Activated T-cell treated with anti-CD3 and anti-CD28 coated beads for 1 hour (primary cell): ENCODE data around the gene MFAP3.
"Not testable (repeated sequence)": the region's sequence is repeated elsewhere in the genome, so short reads cannot be mapped to it uniquely, and the experiment has no call there.

ENCODE experiments used
- DNase-seq: peaks from one replicate; pipeline ENCODE4 v3.0.0-alpha.2; 2020; ENCODE audit warnings: low read depth

MFAP3 gene

DNA sequence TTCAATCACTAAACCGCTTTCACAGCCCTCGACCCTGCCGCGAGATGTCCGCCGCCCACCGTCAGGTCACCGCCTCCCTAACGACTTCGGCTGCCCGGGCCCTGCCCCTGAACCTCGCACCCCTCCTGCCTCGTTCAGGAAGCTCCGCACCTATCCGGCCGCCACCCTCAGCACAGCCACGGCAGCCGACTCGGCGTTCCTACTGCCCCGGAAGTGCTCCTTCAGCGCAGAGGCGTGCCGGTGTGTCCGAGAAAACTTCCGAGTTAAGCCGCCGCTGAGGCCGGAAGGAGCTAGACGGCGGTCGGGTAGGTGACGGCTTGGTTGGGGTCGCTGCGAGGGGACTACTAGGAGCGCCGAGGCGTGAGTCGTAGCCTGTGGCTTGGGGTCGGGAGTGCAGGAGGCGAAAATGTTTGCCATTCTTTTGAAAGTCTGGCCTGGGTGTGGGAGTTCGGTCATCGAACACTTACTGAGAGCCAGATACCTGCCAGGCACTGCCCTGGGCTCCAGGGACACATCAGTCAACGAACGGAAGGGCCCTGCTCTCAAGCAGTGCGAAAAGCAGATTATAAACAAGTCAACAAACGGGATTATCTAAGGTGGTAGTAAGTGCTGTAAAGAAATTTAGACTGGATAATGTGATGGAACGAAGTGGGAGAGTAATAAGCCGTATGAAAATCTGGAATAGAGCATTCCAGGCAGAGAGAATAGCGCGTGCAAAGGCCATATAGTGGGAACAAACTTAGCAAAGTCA lies at the start of gene MFAP3, which contains the start of gene FAM114A2:
TSS of gene MFAP3 (plus strand) at position 261 of the 751 bp plus-strand sequence. CDS start 10,756 bp downstream, outside the sequence.
TSS of gene FAM114A2 (minus strand) at position 204 of the 751 bp plus-strand sequence. CDS start 3,957 bp downstream, outside the sequence.
- peak; percentile 80 for DNase-seq

DNA sequence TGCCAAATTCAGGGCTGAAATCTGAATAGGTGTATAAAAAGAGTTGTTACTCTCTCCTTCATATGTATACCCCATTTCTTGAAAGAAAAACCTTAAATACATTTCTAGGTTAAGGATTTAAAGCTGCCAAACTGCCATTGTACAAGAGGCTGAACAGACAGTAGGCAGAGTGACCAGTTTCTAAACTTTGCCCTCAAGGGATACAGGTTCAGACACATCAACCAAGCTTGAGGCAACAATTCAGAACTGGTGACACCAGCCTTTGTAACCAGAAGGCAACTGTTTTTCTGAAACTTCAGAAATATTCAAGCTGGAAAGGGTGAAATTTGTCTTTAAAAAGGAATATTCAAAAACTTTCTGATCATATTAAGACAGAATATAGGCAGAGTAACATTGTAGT lies 47.6 kb upstream of the MFAP3 start:
- no peak for DNase-seq

DNA sequence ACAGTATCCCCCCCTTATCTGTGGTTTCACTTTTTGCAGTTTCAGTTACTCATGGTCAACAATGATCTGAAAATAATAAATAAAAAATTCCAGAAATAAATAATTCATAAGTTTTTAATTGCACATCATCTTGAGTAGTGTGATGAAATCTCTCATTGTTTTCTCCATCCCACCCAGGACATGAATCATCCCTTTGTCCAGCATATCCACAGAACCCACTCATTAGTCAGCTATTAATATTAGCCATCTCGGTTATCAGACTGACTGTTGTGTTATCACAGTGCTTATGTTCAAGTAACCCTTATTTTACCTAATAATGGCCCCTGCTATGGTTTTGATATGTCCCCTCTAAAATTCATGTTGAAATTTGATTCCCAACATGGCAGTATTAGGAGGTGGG lies 40.8 kb upstream of the MFAP3 start:
- no peak for DNase-seq

DNA sequence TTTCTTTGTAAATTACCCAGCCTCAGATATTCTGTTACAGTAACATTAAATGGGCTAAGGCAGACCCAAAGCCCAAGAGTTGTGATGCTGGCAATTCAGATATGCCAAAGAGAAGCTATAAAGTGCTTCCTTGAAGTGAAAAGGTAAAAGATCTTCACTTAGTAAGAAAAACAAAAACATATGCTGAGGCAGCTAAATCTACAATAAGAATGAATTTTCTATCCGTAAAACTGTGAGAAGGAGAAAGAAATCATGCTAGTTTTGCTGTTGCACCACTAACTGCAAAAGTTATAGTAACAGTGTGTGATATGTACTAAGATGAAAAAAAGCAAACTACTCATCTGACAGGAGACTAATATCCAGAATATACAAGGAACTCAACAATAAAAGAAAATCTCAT lies 40.0 kb upstream of the MFAP3 start:
- no peak for DNase-seq

DNA sequence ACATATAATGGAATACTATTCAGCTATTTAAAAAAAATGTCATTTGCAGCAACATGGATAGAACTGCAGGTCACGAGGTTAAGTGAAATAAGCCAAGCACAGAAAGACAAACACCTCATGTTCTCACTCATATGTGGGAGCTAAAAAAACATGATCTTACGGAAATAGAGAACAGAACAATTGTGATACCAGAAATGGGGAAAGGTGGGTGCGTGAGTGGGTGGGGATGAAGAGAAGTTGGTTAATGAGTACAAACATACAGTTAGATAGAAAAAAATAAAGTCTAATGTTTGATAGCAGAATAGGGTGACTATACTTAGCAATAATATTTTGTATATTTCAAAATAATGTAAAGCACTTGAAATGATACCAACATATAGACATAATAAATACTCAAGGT lies 38.8 kb upstream of the MFAP3 start:
- no peak for DNase-seq

DNA sequence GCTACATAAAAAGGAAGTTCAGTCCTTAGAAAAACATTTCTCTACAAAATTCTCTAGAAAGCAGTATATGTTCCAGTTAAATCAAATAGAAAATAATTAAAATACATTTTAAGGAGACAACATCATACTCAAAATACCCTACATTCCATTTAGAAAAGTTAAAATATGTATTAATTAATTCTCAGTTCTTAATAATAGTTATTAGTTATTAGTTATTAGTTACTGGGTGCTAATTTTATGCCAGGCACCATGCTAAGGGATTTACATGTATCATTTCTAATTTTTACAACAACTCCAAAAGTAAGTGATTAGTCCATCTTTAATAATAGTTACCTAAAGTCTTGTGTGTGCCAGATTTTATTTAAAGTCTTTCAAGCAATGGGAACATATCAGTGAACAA lies 38.1 kb upstream of the MFAP3 start:
- DNase-seq = no peak

DNA sequence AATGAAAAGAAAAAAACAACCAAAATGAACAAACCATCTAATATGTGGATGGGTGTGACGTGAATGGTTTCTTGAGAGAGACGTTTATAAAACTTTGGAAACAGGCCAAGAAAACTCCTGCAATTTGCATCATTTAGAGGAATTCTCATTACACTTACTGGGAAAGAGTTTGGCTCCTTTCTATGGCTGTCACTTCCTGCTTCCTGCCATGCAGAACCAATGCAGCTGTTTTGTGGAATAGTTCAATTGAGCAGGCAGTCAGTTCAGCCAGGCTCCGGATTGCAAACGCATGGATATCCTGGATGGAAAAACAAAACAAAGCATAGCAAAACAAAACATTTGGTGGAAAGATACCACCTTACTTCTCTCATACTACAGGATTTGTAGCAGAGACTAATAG lies 36.7 kb upstream of the MFAP3 start:
- no peak for DNase-seq

DNA sequence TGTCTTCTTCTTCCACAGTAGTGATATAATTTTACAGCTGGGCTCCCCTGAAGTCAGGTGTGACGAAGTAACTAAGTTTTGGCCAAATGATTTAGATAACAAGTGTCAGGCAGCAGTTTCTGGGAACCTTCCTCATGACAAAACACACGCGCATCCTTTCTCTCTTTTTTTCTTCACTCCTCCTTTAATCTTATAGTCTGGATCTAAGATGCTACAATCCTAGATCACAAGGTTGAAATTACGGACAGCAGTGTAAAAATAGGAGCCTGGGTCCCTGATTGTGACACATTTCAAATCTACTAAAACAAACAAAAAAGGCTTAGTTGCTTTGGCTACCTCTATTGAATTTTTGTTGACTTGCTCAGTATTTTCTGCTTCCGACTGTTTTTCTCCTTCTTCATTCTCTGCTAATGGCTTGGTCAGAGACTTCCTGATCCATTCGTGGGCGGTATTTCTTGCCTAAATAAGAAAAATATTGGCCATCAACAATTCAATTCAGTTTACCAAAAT lies 36.2 kb upstream of the MFAP3 start:
- no peak for DNase-seq

DNA sequence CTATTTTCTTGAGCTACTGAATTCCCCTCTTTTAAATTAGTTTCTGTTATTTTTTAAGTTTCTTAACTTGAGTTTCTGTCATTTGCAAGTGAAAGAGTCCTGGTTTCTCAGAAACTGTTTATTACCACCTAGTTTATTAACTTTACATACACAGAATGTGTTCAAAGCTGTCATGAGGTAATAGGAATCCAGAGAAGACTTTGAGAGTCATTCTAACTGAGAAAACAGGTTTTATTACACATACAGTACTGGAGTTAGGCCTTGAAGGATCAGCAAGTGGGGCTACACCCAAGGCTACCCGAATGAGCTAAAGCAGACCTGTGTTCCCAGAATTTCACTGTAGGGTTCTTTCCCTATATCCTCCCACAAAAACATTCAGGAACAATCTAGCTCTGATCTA lies 33.1 kb upstream of the MFAP3 start:
- DNase-seq = no peak

DNA sequence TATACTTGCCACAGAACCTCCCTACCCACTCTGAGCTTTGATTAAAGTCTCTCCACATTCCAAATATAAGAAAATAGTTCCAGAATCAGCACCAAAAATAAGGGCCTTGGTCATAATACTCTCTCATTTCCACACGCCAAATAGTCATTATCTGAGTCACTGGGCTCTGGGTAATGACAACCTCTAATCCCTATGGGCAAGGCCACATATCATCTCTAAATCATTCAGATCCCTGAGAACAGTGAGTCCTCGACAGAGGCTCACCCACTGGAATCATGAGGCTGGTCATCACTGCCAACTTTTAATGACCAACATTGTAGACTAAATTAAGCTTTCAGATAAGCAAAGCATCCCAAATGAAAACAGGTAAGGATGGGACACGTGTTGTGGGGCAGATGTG lies 28.1 kb upstream of the MFAP3 start:
- no peak for DNase-seq

DNA sequence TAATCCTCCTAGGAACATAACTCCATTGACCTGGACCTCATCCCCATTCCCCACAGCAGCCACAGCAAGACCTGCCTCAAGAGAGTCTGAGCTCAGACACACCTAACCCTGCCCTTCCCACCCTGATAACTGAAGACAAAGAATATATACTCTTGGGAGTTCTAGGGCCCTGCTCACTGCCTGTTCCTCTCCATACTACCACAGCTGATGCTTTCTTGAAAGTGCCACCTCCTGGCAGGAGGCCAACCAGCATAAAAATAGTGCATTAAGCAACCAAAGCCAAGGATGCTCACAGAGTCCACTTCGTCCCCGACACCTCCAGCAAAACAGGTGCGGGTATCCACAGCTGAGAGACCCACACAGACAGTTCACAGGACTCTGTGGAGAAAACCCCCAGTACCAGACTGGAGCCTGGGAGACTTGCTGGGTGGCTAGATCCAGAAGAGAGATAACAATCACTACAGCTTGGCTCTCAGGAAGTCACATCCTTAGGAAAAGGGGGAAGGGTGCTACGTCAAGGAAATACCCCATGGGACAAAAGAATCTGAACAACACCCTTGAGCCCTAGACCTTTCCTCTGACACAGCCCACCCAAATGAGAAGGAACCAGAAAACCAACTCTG lies 23.6 kb upstream of the MFAP3 start:
- DNase-seq = no peak

DNA sequence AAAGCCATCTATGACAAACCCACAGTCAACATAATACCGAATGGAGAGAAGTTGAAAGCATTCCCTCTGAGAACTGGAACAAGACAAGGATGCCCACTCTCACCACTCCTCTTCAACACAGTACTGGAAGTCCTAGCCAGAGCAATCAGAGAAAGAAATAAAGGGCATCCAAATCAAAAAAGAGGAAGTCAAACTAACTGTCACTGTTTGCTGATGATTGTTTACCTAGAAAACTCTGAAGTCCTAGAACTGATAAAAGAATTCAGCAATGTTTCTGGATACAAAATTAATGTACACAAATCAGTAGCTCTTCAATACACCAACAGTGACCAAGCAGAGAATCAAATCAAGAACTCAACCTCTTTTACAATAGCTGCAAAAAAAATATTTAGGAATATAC lies 19.8 kb upstream of the MFAP3 start:
- not testable (repeated sequence) for DNase-seq

DNA sequence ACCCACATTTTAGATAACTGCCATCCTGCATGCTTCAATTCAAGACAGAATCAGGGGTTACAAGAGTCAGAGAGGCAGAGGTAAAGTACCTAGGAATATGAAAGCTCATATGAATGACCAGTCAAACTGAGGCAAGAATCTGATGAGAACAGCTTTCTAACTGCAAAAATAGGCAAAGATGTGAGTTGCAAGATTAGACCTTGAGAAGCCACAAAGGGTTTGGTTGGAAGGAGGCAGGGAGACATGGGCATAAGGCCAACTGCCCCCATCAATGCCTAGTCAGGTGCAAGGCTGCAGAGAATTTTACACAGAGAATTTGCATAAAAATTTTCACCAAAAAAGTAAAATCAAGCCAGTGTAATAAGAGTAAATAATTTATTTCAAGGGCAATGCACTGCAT lies 12.8 kb upstream of the MFAP3 start:
- no peak for DNase-seq

DNA sequence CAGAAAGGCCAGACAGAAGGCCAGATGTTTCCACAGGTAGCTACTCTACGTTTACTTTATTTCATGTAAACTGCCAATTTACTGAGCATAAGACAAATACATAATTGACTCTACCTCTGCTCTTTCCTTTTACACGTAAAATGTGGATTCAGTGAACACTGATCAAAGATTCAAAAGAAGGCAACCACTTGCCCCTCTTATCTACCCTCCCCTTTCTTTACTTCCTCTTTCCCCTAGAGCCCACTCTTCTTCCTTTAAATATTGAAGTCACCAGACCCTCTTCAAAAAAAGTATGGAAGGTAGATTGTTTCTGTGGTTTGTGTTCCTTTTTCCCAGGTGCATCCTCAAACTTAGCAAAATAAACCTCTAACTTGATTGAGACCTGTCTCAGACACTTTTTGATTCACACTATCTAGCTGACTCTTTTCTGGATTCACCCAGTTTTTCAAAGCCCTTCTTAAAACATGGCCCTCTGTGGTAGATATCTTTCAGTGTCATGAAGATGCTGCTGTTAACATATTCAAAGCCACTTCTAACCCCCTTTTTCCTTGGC lies 6.8 kb upstream of the MFAP3 start:
- DNase-seq = no peak

DNA sequence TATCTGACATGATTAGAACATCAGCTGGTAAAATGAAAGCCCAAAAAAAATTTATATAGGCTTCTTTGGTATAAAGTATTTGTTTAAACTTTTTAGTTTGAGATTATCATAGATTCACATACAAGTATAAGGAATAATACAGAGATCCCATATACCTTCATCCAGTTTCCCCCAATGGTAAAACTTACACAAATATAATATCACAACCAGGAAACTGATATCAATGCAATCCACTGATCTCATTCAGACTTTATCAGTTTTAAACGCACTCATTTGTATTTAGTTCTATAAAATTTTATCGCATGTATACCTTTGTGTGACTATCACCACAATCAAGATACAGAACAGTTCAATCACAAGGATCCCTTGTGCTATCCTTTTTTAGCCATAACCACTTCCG lies 3.8 kb upstream of the MFAP3 start:
- DNase-seq = no peak

DNA sequence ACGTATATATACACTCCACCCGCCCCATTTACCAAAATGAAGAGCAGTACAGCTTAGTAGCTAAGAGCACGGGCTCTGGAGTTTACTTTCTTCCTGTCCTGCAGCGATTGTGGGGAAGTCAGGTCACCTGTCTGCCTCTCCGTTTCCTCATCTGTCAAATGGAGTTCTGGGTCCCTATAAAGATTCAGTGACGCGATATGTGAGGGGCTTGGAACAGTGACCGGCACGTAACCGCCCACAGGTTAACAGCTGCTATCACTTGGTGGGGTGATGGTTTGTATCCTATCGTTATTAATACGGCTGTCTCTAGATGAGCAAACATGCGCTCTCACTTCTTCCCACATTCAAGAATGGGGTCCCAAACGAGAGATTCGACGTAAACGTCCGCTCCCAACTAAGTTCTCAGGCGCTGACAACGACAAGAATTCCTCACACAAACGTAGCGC lies 483 bp upstream of the MFAP3 start:
- no peak for DNase-seq

DNA sequence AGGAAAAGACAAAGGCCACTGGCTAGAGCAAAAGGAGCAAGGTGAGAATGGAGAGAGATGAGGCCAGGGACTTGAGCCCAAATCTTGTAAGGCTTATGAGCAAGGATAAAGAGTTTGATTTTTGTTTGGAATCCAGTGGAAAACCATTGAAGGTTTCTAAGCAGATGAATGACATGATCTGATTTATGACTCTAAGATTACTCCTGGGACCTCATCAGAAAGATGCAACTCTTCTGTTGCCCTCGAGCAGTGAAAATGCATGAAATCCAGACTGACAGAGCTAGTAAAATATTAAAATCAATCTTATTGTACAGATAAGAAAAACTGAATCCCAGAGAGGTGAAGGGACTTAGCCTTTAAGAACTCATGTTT lies 677 bp downstream of the MFAP3 start:
- no peak for DNase-seq

DNA sequence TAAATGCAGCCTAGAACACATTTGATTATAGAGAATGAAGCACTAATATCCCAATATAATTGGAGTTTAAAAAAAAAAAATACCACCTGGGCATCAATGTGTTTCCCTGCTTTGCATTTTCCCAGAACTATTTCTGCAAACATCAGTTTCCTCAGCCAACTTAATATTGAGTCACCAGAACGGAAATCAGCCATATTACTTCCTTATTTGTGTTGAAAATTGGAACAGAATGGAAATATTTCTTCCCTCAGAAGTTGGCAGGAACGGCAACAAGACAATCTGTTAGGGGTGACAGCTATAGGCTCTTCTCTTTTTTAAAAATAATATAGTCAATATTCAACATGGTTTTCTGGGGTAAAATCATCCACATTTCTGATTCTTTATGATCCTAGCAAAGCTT lies 4.0 kb downstream of the MFAP3 start:
- DNase-seq = no peak

DNA sequence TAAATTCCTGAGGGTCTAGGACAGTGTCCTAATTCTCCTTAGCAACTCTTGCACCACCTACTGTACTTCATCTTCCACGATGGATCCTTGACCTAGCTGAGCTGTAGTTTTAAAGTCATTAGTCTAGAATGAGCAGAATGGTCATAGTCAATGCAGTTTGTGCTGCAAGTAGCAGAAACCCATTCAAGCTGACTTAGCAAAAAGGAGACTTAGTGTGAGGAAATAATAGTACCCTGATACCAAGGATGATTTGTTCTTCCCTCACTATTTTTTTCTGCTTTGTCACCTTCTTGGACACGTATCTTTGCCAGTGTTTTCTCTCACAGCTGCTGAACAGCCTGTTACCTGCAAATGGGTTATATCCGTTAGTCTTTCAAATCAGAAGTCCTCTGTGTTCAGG lies 5.3 kb downstream of the MFAP3 start:
- DNase-seq = no peak

DNA sequence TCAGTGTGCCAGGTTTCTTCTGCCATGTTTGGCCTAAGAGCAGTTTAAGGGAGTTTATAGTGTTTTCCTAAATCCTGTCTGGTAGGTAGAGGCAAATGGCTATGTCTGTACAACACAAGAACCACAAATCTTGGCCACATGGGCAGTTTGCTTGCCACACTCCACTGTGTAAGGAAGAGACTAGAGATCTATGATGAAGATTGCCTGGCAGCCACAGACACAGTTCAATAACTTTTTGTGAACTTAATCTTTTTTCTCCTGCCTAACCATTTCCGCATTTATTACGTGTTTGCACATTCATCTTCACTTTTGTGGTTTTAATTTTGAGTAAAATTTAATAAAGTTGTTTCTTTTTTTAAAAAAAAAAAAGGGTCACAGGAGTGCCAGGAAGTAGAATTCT lies 5.8 kb downstream of the MFAP3 start:
- no peak for DNase-seq

DNA sequence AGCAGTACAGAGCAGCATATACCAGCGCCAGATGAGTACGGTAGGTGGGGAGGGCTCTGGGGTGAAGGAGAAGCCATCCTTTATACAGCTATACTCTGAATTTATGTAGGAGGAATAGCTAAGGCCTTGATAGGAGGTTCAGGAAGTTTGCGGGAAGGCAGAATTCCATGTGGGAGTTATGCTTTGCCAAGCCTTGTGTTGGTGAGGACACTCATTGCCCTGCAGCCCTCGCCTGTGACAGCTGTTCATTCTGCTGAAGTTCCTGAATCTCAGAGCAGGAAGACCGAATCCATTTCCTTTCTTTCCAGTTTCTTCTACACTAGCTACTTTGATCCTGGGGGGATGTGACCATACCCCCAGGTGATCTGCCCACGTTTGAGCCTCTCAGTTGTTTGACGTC lies 7.7 kb downstream of the MFAP3 start:
- no peak for DNase-seq

DNA sequence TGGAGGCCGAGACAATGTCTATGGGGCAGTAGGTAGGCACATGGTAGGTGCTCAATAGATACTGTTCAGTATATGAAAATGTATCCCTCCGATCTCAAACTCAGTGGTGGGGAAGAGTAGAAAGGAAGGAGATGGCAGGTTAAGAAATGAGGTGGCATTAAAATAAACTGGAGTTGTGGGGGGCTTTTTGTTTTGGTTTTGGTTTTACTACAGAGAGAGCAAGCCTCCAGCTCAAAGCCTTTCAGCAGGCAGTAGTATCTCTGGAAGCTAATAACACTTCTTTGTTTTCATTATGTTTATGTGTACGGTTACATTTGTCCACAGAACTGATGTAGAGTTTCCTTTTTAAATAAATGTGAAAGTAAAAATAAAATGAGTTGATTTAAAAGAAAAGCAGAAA lies 8.6 kb downstream of the MFAP3 start:
- no peak for DNase-seq

DNA sequence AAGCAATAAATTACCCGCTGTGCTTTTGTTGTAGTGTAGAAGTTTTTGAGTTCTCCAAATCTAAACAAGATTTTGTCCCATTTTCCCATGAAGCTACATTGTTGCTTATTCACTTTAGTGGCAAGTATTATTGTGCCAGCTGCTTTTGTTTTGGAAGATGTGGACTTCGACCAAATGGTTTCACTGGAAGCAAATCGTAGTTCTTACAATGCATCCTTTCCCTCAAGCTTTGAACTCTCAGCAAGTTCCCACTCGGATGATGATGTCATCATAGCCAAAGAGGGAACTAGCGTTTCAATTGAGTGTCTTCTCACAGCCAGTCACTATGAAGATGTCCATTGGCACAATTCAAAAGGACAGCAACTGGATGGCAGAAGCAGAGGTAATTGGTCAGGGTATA lies 10.9 kb downstream of the MFAP3 start:
- DNase-seq = no peak
